Omental fat pad (tissue), 4 donors: ENCODE data around the gene CAMK2A. TPM values are rescaled to one million over a fixed set of nuclear protein-coding genes. Genes with fewer than 3 reads are reported as not detected.

Experiments
- ATAC-seq: fragments of 150-250 bp; one replicate; pipeline ENCODE4 v1.9.1; 2016; ENCODE audit warnings: mild to moderate bottlenecking, moderate library complexity; ENCODE audit not compliant: low FRiP score
- DNase-seq: peaks from one replicate; pipeline ENCODE4 v3.0.0-alpha.2; 2019; ENCODE audit warnings: low spot score
- total RNA-seq, 4 donors: library from RNA; depleted of rRNA; stranded (reverse); fragments of >200 nt; gene quantifications; one replicate each; pipeline ENCODE4 v1.1.0, GENCODE V29; 2016
- TF ChIP-seq, protein P1 (sequence below), 3 donors: fragments of 450-650 bp; IDR thresholded peaks; one replicate each; pipeline ENCODE4 v1.5.1; 2016 to 2017; ENCODE audit warnings: antibody characterized with exemption in 3 of 3, mild to moderate bottlenecking in 3 of 3, moderate library complexity in 2 of 3

CAMK2A gene
- total RNA-seq, 4 donors from 2014 or later, result 0.28 to 2.9 TPM; not detected in 2

- DNase-seq (no peak), ATAC-seq (no peak)
- TF ChIP-seq, protein P1, sequence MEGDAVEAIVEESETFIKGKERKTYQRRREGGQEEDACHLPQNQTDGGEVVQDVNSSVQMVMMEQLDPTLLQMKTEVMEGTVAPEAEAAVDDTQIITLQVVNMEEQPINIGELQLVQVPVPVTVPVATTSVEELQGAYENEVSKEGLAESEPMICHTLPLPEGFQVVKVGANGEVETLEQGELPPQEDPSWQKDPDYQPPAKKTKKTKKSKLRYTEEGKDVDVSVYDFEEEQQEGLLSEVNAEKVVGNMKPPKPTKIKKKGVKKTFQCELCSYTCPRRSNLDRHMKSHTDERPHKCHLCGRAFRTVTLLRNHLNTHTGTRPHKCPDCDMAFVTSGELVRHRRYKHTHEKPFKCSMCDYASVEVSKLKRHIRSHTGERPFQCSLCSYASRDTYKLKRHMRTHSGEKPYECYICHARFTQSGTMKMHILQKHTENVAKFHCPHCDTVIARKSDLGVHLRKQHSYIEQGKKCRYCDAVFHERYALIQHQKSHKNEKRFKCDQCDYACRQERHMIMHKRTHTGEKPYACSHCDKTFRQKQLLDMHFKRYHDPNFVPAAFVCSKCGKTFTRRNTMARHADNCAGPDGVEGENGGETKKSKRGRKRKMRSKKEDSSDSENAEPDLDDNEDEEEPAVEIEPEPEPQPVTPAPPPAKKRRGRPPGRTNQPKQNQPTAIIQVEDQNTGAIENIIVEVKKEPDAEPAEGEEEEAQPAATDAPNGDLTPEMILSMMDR (IDR thresholded peaks at IDR 0.05), result no peak
These were observed 33.0 kb downstream of the CAMK2A start for GRCh38 chr5:150256410-150257064.

DNA sequence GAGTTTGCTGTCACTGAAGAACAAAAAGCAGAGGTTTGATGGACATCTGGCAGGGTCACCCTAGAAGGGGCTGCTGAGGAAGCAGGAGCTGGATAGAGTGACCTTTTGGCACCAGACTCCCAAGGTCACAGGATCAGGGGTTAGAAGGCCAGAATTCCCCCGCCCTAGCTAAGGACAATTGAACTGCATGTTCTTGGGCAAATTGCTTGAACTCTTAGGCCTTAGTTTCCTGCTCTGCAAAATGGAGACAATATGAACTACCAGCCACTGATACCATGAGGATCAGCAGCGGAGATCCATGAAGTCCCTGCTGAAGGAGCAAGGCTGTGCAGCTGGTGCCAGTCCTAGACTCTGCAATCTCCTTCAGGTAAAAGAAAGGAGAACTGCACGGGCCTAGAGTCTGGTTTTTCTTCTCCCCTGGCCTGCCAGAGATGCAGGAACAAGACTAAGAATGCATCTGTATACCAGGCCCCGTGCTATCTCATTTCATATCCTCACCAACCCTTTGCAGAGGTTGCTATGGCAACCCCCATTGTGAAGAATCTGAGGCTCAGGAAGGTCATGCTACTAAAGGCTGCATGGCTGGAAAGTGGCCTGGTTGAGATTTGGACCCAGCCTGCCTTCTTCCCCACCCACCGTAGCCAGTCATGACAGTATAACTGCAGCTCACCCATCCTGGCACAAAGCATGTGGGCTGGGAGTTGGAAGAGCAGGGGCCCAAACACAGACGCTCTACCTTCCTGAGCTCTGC lies 33.7 kb downstream of the CAMK2A start:
- DNase-seq (no peak), ATAC-seq (no peak)
- TF ChIP-seq, protein P1 (IDR thresholded peaks at IDR 0.05), result no peak

- DNase-seq, result no peak
- TF ChIP-seq, protein P1 (IDR thresholded peaks at IDR 0.05), result no peak
- ATAC-seq, result no peak
These were observed 34.8 kb downstream of the CAMK2A start for GRCh38 chr5:150254774-150255173.

GRCh38 chr5:150254363-150254762 lies 35.2 kb downstream of the CAMK2A start:
- TF ChIP-seq, protein P1 (IDR thresholded peaks at IDR 0.05), result no peak
- ATAC-seq, result no peak
- DNase-seq, result no peak

- DNase-seq, result no peak
- TF ChIP-seq, protein P1 (IDR thresholded peaks at IDR 0.05), result no peak
- ATAC-seq, result no peak
These were observed 36.0 kb downstream of the CAMK2A start for GRCh38 chr5:150253416-150254208.

DNA sequence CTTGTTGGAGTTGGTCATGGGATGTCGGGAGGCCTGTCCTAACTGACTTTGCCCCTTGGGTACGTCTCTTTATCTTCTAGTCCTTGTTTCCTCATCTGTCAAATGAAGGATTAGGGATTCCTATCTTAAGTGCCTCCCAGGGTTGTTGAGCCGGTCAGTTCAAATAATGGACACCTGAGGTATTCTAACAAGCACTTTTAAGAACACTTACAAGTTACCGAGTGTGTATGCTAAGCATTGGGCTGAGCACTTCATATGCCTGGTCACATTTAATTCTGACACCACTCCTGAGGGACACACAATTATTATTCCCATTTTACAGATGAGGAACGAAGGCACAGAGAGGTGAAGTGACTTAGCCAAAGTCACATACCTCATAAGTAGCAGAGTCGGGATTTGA lies 37.1 kb downstream of the CAMK2A start:
- no peak for DNase-seq
- TF ChIP-seq, protein P1 (IDR thresholded peaks at IDR 0.05), result no peak
- ATAC-seq, result no peak
